OCI-LY7 (cell line): ENCODE measurements around the gene KIAA1217. TPM values are rescaled to one million over a fixed set of nuclear protein-coding genes. Genes with fewer than 3 reads are reported as not detected.

Experiments
- BruUV-seq: library from RNA; stranded (reverse); fragments of 400-500 nt; replicated peaks from 2 replicates; lab custom pipeline; 2021; lab: Mats Ljungman, UMichigan
- CTCF ChIA-PET: fragments of 300-600 bp; sonication (Branson Sonifier 250); formaldehyde crosslinking; loops from one replicate; lab custom pipeline; 2022; ENCODE audit warnings: antibody characterized with exemption; ENCODE audit not compliant: unreplicated experiment; lab: Charles Lee
- POLR2A ChIA-PET: fragments of 300-600 bp; sonication (Branson Sonifier 250); formaldehyde crosslinking; loops from one replicate; lab custom pipeline; 2022; ENCODE audit warnings: antibody characterized with exemption; lab: Charles Lee
- DNase-seq: peaks from one replicate; pipeline ENCODE4 v3.0.0-alpha.2; 2015; ENCODE audit warnings: low spot score
- H2AFZ ChIP-seq: fragments of 200-600 bp; sonication (generic), shearing (Covaris generic); 2 replicates; pipeline ENCODE4 v1.6.1; 2014; ENCODE audit warnings: mild to moderate bottlenecking, antibody characterized with exemption, low read length, moderate library complexity
- H3K27ac ChIP-seq: fragments of 200-600 bp; sonication (generic); 2 replicates; pipeline ENCODE4 v1.5.1; 2014; ENCODE audit warnings: mixed run types, low read depth, mild to moderate bottlenecking, moderate library complexity, low read length, inconsistent platforms; ENCODE audit not compliant: poor library complexity, severe bottlenecking
- H3K36me3 ChIP-seq: fragments of 200-600 bp; sonication (generic); 2 replicates; pipeline ENCODE4 v1.6.1; 2014; ENCODE audit warnings: mild to moderate bottlenecking, antibody characterized with exemption, low read length, moderate library complexity, mixed read lengths; ENCODE audit not compliant: insufficient read depth
- H3K4me1 ChIP-seq: fragments of 200-600 bp; sonication (generic); 2 replicates; pipeline ENCODE4 v1.5.1; 2014; ENCODE audit warnings: mild to moderate bottlenecking, low read length; ENCODE audit not compliant: insufficient read depth, poor library complexity, severe bottlenecking
- H3K4me2 ChIP-seq: fragments of 200-600 bp; sonication (generic); 2 replicates; pipeline ENCODE4 v1.6.1; 2014; ENCODE audit warnings: mild to moderate bottlenecking, low read length
- H3K4me3 ChIP-seq: fragments of 200-600 bp; sonication (generic); 2 replicates; pipeline ENCODE4 v1.5.1; 2014; ENCODE audit warnings: mild to moderate bottlenecking, low read depth, low read length; ENCODE audit not compliant: poor library complexity, severe bottlenecking
- H3K79me2 ChIP-seq: fragments of 200-600 bp; sonication (generic); 2 replicates; pipeline ENCODE4 v1.6.1; 2016; ENCODE audit warnings: low read depth, mild to moderate bottlenecking, low read length, moderate library complexity, mixed read lengths; ENCODE audit not compliant: insufficient read depth
- H3K9me2 ChIP-seq: fragments of 200-600 bp; sonication (generic); 2 replicates; pipeline ENCODE4 v1.6.1; 2016; ENCODE audit warnings: mild to moderate bottlenecking, low read length, mixed read lengths; ENCODE audit not compliant: insufficient read depth
- H3K9me3 ChIP-seq: fragments of 200-600 bp; sonication (generic); 2 replicates; pipeline ENCODE4 v1.6.1; 2014; ENCODE audit warnings: mild to moderate bottlenecking, mixed run types, low read length, mixed read lengths
- H4K20me1 ChIP-seq: fragments of 200-600 bp; sonication (generic); 2 replicates; pipeline ENCODE4 v1.6.1; 2014; ENCODE audit warnings: mild to moderate bottlenecking, antibody characterized with exemption, low read length, moderate library complexity, mixed read lengths; ENCODE audit not compliant: insufficient read depth
- EZH2phosphoT487 ChIP-seq: fragments of 200-600 bp; sonication (generic); IDR thresholded peaks from 2 replicates; pipeline ENCODE4 v1.6.1; 2018; ENCODE audit warnings: low read depth, borderline replicate concordance, mild to moderate bottlenecking, mixed run types, antibody characterized with exemption, low read length, moderate library complexity, mixed read lengths
- intact Hi-C: fragments of 100-400 bp; cut with micrococcal nuclease; formaldehyde crosslinking; loops from one replicate; pipeline ENCODE4 v1.10.0; 2022; ENCODE audit not compliant: unreplicated experiment
- total RNA-seq, 2 experiments: library from RNA; depleted of rRNA in 1 of 2; stranded (reverse); fragments of >200 nt in 1 of 2; shearing (Covaris generic) in 1 of 2; gene quantifications; 2 replicates each; pipeline ENCODE4 v1.2.3, GENCODE V29; 2014 to 2022
- TF ChIP-seq, protein P1 (sequence below): fragments of 200-600 bp; sonication (generic); conservative IDR thresholded peaks from 2 replicates; pipeline ENCODE4 v1.5.1; 2014; ENCODE audit warnings: mild to moderate bottlenecking, antibody characterized with exemption, low read length, moderate library complexity, mixed read lengths

Gene KIAA1217
- total RNA-seq, 2 experiments from 2014 or later: not detected

DNA sequence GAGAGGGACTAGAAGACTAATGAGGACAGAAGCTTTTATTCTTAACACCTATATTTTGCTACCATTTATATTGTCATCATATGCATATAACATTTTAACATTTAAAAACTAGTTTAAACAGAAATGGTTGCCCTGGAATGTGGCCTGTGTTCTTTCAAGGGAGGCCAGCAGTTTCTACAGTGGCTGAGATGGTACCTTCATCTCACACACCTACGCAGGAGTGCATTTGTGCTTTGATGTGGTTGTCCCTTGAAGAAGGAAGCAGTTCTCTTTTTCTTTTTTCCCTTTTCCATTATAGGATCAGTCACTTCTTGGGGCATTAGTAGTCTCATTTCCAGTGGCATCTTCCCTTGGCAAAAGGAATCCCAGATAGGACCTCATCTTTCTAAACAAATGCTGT is 38.9 kb downstream of the KIAA1217 start:
- DNase-seq: no peak
- POLR2A ChIA-PET: interaction anchor here (0.6 kb wide), 1 partner anchor 12 kb away, joined by 3 read pairs; no protein-coding TSS in a partner anchor
- Histone ChIP-seq H3K9me2 (no peaks in the 10 kb centered on the region), H3K27ac (no peak overlapping the region), H3K9me3 (no peaks in the 10 kb centered on the region), H3K79me2 (no peaks in the 10 kb centered on the region), H3K4me2 (no peak overlapping the region), H3K4me1 (no peaks in the 10 kb centered on the region), H3K4me3 (no peak overlapping the region), H3K36me3 (no peaks in the 10 kb centered on the region), H2AFZ (no peak overlapping the region), H4K20me1 (no peaks in the 10 kb centered on the region)
- no TSS peak for BruUV-seq
- intact Hi-C loops: no loop called here
- CTCF ChIA-PET: no interaction called here
- TF ChIP-seq, protein P1, sequence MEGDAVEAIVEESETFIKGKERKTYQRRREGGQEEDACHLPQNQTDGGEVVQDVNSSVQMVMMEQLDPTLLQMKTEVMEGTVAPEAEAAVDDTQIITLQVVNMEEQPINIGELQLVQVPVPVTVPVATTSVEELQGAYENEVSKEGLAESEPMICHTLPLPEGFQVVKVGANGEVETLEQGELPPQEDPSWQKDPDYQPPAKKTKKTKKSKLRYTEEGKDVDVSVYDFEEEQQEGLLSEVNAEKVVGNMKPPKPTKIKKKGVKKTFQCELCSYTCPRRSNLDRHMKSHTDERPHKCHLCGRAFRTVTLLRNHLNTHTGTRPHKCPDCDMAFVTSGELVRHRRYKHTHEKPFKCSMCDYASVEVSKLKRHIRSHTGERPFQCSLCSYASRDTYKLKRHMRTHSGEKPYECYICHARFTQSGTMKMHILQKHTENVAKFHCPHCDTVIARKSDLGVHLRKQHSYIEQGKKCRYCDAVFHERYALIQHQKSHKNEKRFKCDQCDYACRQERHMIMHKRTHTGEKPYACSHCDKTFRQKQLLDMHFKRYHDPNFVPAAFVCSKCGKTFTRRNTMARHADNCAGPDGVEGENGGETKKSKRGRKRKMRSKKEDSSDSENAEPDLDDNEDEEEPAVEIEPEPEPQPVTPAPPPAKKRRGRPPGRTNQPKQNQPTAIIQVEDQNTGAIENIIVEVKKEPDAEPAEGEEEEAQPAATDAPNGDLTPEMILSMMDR: no peak
- TF ChIP-seq EZH2phosphoT487: no peak

DNA sequence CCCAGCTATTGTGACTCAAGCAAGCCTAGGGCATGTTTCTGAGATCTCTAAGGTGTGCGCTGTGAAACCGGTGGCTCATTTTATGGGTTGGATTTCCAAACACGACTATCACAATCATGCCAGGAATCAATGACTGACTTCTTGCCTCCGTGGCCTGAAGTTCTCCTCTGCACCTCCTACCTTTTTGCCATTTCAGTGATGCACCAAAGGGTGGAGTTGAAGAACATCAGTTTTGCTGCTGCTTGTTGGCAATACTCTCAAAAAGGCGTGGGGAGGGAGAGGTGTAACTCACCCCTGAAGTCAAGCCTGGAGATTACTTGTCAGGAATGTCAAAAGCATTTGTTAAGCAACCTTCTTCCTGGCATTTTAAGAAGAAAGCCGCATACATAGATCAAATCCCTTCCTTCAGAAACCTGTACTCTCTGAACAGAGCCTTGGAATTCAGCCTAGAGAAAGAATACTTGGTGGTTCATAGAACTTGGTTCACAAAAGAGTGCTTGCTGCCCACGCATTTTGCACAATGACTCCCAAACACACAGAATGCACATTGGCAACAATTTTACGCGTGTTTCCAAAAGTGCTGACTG is 41.0 kb downstream of the KIAA1217 start:
- no peaks in the 10 kb centered on the region for H3K4me1 ChIP-seq
- CTCF ChIA-PET: no interaction called here
- no peak overlapping the region for H3K4me3 ChIP-seq
- POLR2A ChIA-PET: no interaction called here
- H2AFZ ChIP-seq: no peak overlapping the region
- DNase-seq: no peak
- no peaks in the 10 kb centered on the region for H3K36me3 ChIP-seq
- BruUV-seq: no TSS peak
- no peak overlapping the region for H3K4me2 ChIP-seq
- no peaks in the 10 kb centered on the region for H3K79me2 ChIP-seq
- no peaks in the 10 kb centered on the region for H4K20me1 ChIP-seq
- no peaks in the 10 kb centered on the region for H3K9me2 ChIP-seq
- H3K27ac ChIP-seq: no peak overlapping the region
- intact Hi-C loops: no loop called here
- no peaks in the 10 kb centered on the region for H3K9me3 ChIP-seq
- TF ChIP-seq, protein P1: no peak
- TF ChIP-seq EZH2phosphoT487: no peak

DNA sequence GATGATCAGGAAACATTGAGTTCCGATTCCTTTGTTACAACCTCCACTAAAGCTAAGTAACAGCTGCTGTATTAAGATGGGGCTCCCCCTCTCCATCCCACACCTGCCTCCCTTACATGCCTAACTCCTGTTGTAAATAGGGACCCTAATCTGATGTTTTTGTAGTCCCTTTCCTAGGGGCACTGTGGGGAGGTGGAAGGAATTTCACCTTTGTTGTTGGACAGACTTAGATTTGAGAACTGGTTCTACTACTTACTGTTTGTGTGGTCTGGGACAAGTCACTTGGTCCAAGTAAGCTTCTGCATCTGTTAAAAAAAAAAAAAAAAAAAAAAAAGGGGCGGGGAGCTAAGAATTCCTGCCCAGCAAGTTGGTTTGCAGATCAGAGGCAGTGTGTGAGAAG is 42.6 kb downstream of the KIAA1217 start:
- ChIA-PET POLR2A (interaction anchor here (0.6 kb wide), 2 partner anchors 19 to 135 kb away, joined by 3 read pairs; no protein-coding TSS in a partner anchor), CTCF (no interaction called here)
- Histone ChIP-seq H4K20me1 (no peaks in the 10 kb centered on the region), H3K36me3 (no peaks in the 10 kb centered on the region), H3K4me1 (no peaks in the 10 kb centered on the region), H3K4me3 (no peak overlapping the region), H2AFZ (no peak overlapping the region), H3K4me2 (no peak overlapping the region), H3K9me3 (no peaks in the 10 kb centered on the region), H3K27ac (no peak overlapping the region), H3K79me2 (no peaks in the 10 kb centered on the region), H3K9me2 (no peaks in the 10 kb centered on the region)
- intact Hi-C loops: no loop called here
- no peak for DNase-seq
- TF ChIP-seq EZH2phosphoT487: no peak
- TF ChIP-seq, protein P1: no peak
- BruUV-seq: no TSS peak
